Activated B cell treated with CpG ODN at 0.5 μM for 24 hours (primary cell): ENCODE results near the gene SFXN5. TPM values are rescaled to one million over a fixed set of nuclear protein-coding genes. Genes with fewer than 3 reads are reported as not detected.

Source experiments
- ATAC-seq: fragments of 200-7000 bp; cut with Tn5 transposase; one replicate; pipeline ENCODE4 v1.10.0; 2021; ENCODE audit warnings: low read depth, mild to moderate bottlenecking, moderate library complexity
- CTCF ChIA-PET: fragments of 350-600 bp; sonication (Branson Sonifier 250); formaldehyde crosslinking; loops from one replicate; lab custom pipeline; 2021; ENCODE audit warnings: antibody characterized with exemption; lab: Charles Lee
- POLR2A ChIA-PET: fragments of 350-600 bp; sonication (Branson Sonifier 250); formaldehyde crosslinking; loops from one replicate; lab custom pipeline; 2021; ENCODE audit warnings: antibody characterized with exemption; lab: Charles Lee
- DNase-seq: peaks from one replicate; pipeline ENCODE4 v3.0.0; 2022
- H3K27ac Mint-ChIP-seq: one replicate; pipeline ENCODE4 v1.8.0; 2020; ENCODE audit warnings: mixed read lengths
- H3K27me3 Mint-ChIP-seq: one replicate; pipeline ENCODE4 v1.8.0; 2021; ENCODE audit warnings: mixed read lengths
- H3K36me3 Mint-ChIP-seq: one replicate; pipeline ENCODE4 v1.8.0; 2021; ENCODE audit warnings: low read depth, mixed read lengths
- H3K4me1 Mint-ChIP-seq: one replicate; pipeline ENCODE4 v1.8.0; 2021; ENCODE audit warnings: mixed read lengths
- H3K4me3 Mint-ChIP-seq: one replicate; pipeline ENCODE4 v1.8.0; 2020; ENCODE audit warnings: mild to moderate bottlenecking, mixed read lengths
- H3K9me3 Mint-ChIP-seq: one replicate; pipeline ENCODE4 v1.8.0; 2020; ENCODE audit warnings: mixed read lengths
- CTCF ChIP-seq: fragments of 200-600 bp; IDR thresholded peaks from one replicate; pipeline ENCODE4 v1.8.0; 2022; ENCODE audit warnings: antibody characterized with exemption, mild to moderate bottlenecking
- intact Hi-C: fragments of 100-400 bp; cut with micrococcal nuclease; formaldehyde crosslinking; loops from one replicate; pipeline ENCODE4 v1.15.1; 2024
- total RNA-seq: library from RNA; stranded (reverse); gene quantifications from 2 replicates; pipeline ENCODE4 v1.2.3, GENCODE V29; 2022

Gene SFXN5
- total RNA-seq, 1 donor from 2014 or later = 13.9 TPM

- POLR2A ChIA-PET = interaction anchor here (0.6 kb wide), 1 partner anchor 267 kb away, joined by 4 read pairs; no protein-coding TSS in a partner anchor
- H3K9me3 Mint-ChIP-seq = no peaks in the 10 kb centered on the region
- H3K4me1 Mint-ChIP-seq = peaks cover 2% of the 10 kb centered on the region
- no peak overlapping the region for H3K4me3 Mint-ChIP-seq
- CTCF ChIA-PET = no interaction called here
- DNase-seq = no peak
- TF ChIP-seq CTCF = no peak
- H3K36me3 Mint-ChIP-seq = peaks cover 5% of the 10 kb centered on the region
- H3K27ac Mint-ChIP-seq = no peak overlapping the region
- no peak for ATAC-seq
- intact Hi-C loops = no loop called here
- no peaks in the 10 kb centered on the region for H3K27me3 Mint-ChIP-seq
These were observed 36.7 kb downstream of the SFXN5 start for GRCh38 chr2:73034661-73035375.

GRCh38 chr2:73033766-73034381 lies 37.6 kb downstream of the SFXN5 start:
- H3K4me3 Mint-ChIP-seq = no peak overlapping the region
- no peak for TF ChIP-seq CTCF
- H3K9me3 Mint-ChIP-seq = no peaks in the 10 kb centered on the region
- ChIA-PET CTCF (no interaction called here), POLR2A (no interaction called here)
- intact Hi-C loops = no loop called here
- no peak for DNase-seq
- peaks cover 2% of the 10 kb centered on the region for H3K4me1 Mint-ChIP-seq
- no peak overlapping the region for H3K27ac Mint-ChIP-seq
- peaks cover 2% of the 10 kb centered on the region for H3K36me3 Mint-ChIP-seq
- peak; percentile 14 for ATAC-seq
- H3K27me3 Mint-ChIP-seq = no peaks in the 10 kb centered on the region

GRCh38 chr2:73033142-73033765 lies 38.3 kb downstream of the SFXN5 start:
- H3K36me3 Mint-ChIP-seq = peaks cover 2% of the 10 kb centered on the region
- no peaks in the 10 kb centered on the region for H3K9me3 Mint-ChIP-seq
- H3K4me3 Mint-ChIP-seq = no peak overlapping the region
- ChIA-PET CTCF (no interaction called here), POLR2A (no interaction called here)
- no peaks in the 10 kb centered on the region for H3K27me3 Mint-ChIP-seq
- H3K27ac Mint-ChIP-seq = no peak overlapping the region
- peaks cover 2% of the 10 kb centered on the region for H3K4me1 Mint-ChIP-seq
- intact Hi-C loops = no loop called here
- no peak for TF ChIP-seq CTCF
- ATAC-seq (peak; percentile 18), DNase-seq (no peak)

GRCh38 chr2:73032702-73033097 lies 38.8 kb downstream of the SFXN5 start:
- Mint-ChIP-seq H3K27me3 (no peaks in the 10 kb centered on the region), H3K4me1 (peaks cover 2% of the 10 kb centered on the region), H3K4me3 (no peak overlapping the region), H3K9me3 (no peaks in the 10 kb centered on the region), H3K36me3 (peaks cover 2% of the 10 kb centered on the region), H3K27ac (no peak overlapping the region)
- no peak for TF ChIP-seq CTCF
- ATAC-seq (no peak), DNase-seq (no peak)
- POLR2A ChIA-PET = no interaction called here
- intact Hi-C loops = no loop called here
- CTCF ChIA-PET = no interaction called here
